D341Med (cell line): Measurements from ENCODE around the gene METTL3.

Experiments used
- DNase-seq: peaks from one replicate; pipeline ENCODE4 v3.0.0; 2012; ENCODE audit warnings: low spot score

METTL3 gene

GRCh38 chr14:21526672-21527317 lies 15.7 kb upstream of the METTL3 start:
- no peak for DNase-seq

- DNase-seq, result peak; percentile 89
Measured at GRCh38 chr14:21525962-21526671, 15.0 kb upstream of the METTL3 start, which contains the start of gene SALL2. SALL2 (minus strand) TSS chr14:21526346; CDS start chr14:21526127, 219 bp downstream.

- no peak for DNase-seq
Measured at GRCh38 chr14:21525571-21525961, 14.4 kb upstream of the METTL3 start.

GRCh38 chr14:21524575-21525490 lies 13.7 kb upstream of the METTL3 start:
- DNase-seq, result no peak

GRCh38 chr14:21523203-21523602 lies 12.1 kb upstream of the METTL3 start:
- DNase-seq, result no peak

GRCh38 chr14:21521501-21521900 lies 10.4 kb upstream of the METTL3 start:
- no peak for DNase-seq

GRCh38 chr14:21520767-21521166 lies 9.6 kb upstream of the METTL3 start:
- no peak for DNase-seq

- no peak for DNase-seq
Measured at GRCh38 chr14:21518725-21519124, 7.6 kb upstream of the METTL3 start.

GRCh38 chr14:21514341-21514740 lies 3.2 kb upstream of the METTL3 start:
- DNase-seq, result no peak

- DNase-seq, result no peak
Measured at GRCh38 chr14:21509432-21510143, 1.6 kb downstream of the METTL3 start.

- DNase-seq, result no peak
Measured at GRCh38 chr14:21506557-21506956, 4.6 kb downstream of the METTL3 start.

- DNase-seq, result no peak
Measured at GRCh38 chr14:21505012-21505553, 6.1 kb downstream of the METTL3 start.

- DNase-seq, result no peak
Measured at GRCh38 chr14:21503376-21503775, 7.8 kb downstream of the METTL3 start.

GRCh38 chr14:21501568-21501967 lies 9.6 kb downstream of the METTL3 start:
- no peak for DNase-seq

- peak; percentile 64 for DNase-seq
Measured at GRCh38 chr14:21498540-21499526, 12.3 kb downstream of the METTL3 start.

GRCh38 chr14:21496453-21496852 lies 14.7 kb downstream of the METTL3 start:
- no peak for DNase-seq

- DNase-seq, result no peak
Measured at GRCh38 chr14:21494902-21495762, 16.0 kb downstream of the METTL3 start.

GRCh38 chr14:21486640-21487087 lies 24.5 kb downstream of the METTL3 start:
- DNase-seq, result no peak

- DNase-seq, result peak; percentile 94
Measured at GRCh38 chr14:21476925-21477681, 34.0 kb downstream of the METTL3 start, which contains the start of the genes RAB2B and TOX4. RAB2B (minus strand) TSS chr14:21476959; CDS start chr14:21476872, 87 bp downstream. TOX4 (plus strand) TSS chr14:21477195; CDS start chr14:21477279, 84 bp downstream.
